Activated CD8-positive, alpha-beta memory T cell treated with anti-CD3 and anti-CD28 coated beads, Interleukin-2, amount 50 U/mL, for 24 hours (primary cell): ENCODE results near the gene ACOT4.
"Not testable (repeated sequence)": the region's sequence is repeated elsewhere in the genome, so short reads cannot be mapped to it uniquely, and the experiment has no call there.

Source experiments
- DNase-seq: peaks from one replicate; pipeline ENCODE4 v3.0.0-alpha.2; 2020; ENCODE audit errors: extremely low read depth

The ACOT4 gene

GRCh38 chr14:73576391-73576790 lies 15.3 kb upstream of the ACOT4 start:
- DNase-seq: no peak

GRCh38 chr14:73577214-73577613 lies 14.5 kb upstream of the ACOT4 start:
- DNase-seq: not testable (repeated sequence)

GRCh38 chr14:73582102-73582979 lies 9.3 kb upstream of the ACOT4 start:
- DNase-seq: not testable (repeated sequence)

- DNase-seq: no peak
Measured at GRCh38 chr14:73588695-73589094, 3.0 kb upstream of the ACOT4 start.

- no peak for DNase-seq
Measured at GRCh38 chr14:73589116-73589515, 2.6 kb upstream of the ACOT4 start.

GRCh38 chr14:73590673-73591004 lies 1.0 kb upstream of the ACOT4 start:
- not testable (repeated sequence) for DNase-seq

- DNase-seq: no peak
Measured at GRCh38 chr14:73594491-73594890, 2.8 kb downstream of the ACOT4 start.

GRCh38 chr14:73599499-73599898 lies 7.8 kb downstream of the ACOT4 start:
- no peak for DNase-seq

- no peak for DNase-seq
Measured at GRCh38 chr14:73602994-73603393, 11.3 kb downstream of the ACOT4 start.

GRCh38 chr14:73606271-73606670 lies 14.6 kb downstream of the ACOT4 start:
- no peak for DNase-seq

- no peak for DNase-seq
Measured at GRCh38 chr14:73607241-73607640, 15.6 kb downstream of the ACOT4 start.

- DNase-seq: no peak
Measured at GRCh38 chr14:73610687-73611086, 19.0 kb downstream of the ACOT4 start.

GRCh38 chr14:73612339-73613045 lies 20.8 kb downstream of the ACOT4 start, which contains the start of gene ACOT6:
Gene ACOT6, plus strand, starts transcription at chr14:73612517. Its CDS starts 55 bp downstream, at chr14:73612572.
- no peak for DNase-seq

- DNase-seq: no peak
Measured at GRCh38 chr14:73613046-73613383, 21.3 kb downstream of the ACOT4 start.

- no peak for DNase-seq
Measured at GRCh38 chr14:73613419-73613963, 21.8 kb downstream of the ACOT4 start.

- no peak for DNase-seq
Measured at GRCh38 chr14:73616831-73617230, 25.2 kb downstream of the ACOT4 start.

GRCh38 chr14:73619524-73619923 lies 27.9 kb downstream of the ACOT4 start:
- DNase-seq: no peak

- no peak for DNase-seq
Measured at GRCh38 chr14:73620268-73620667, 28.6 kb downstream of the ACOT4 start.

GRCh38 chr14:73623504-73624054 lies 31.9 kb downstream of the ACOT4 start:
- no peak for DNase-seq

- no peak for DNase-seq
Measured at GRCh38 chr14:73625706-73626105, 34.0 kb downstream of the ACOT4 start.

- no peak for DNase-seq
Measured at GRCh38 chr14:73627151-73627558, 35.5 kb downstream of the ACOT4 start.

GRCh38 chr14:73630009-73630780 lies 38.5 kb downstream of the ACOT4 start:
- no peak for DNase-seq
